ENCODE measurements around the gene MGAT5.

The MGAT5 gene

DNA sequence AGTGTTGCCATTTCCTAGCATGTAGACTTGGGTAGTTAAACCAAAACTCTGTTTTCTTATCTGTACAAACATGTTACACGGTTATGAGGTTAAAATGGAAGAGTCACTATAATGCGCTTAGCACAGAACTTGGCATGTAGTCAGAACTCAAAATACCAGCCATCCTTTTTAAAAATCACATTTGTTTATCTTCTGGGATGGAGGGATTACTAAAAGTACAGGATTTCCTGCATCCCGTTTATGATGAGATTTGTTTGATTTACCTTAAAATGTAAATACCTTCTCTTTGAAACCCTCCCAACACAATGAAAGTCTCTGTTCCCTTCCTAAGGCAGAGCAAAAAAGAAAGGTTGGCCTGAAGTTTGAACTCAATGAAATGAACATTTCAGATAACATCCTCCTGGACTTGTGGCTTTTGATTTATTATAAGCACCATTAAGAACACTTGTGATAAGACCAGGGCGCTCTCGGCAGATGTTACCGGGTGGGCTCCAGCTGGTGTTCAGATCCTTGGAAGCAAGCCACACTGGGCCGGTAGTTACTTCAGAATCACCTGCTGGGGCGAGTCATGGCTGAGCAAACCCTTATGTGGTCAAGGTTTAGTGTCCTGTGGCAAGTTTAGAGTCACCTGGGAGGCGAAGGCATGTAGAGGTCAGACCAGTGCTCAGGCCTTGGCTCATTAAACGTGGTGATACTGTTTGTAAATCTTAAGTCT is 105.7 kb downstream of the MGAT5 start:
- no peak for TF ChIP-seq POLR2A (IDR thresholded peaks at IDR 0.05; ENCODE audit: extremely low read depth, insufficient read length)
- no peak for TF ChIP-seq MYC (IDR thresholded peaks at IDR 0.05; ENCODE audit: low read depth, low read length)
- no peak for TF ChIP-seq CTCF (IDR thresholded peaks at IDR 0.05; ENCODE audit: low read depth, low read length)
- TF ChIP-seq, protein P1, sequence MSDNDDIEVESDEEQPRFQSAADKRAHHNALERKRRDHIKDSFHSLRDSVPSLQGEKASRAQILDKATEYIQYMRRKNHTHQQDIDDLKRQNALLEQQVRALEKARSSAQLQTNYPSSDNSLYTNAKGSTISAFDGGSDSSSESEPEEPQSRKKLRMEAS (IDR thresholded peaks at IDR 0.05; ENCODE audit: low read depth, low read length): no peak
- no peak overlapping the region for H3K4me3 ChIP-seq (ENCODE audit: low read depth, low read length)
- no peak for DNase-seq (ENCODE audit: low read depth)

DNA sequence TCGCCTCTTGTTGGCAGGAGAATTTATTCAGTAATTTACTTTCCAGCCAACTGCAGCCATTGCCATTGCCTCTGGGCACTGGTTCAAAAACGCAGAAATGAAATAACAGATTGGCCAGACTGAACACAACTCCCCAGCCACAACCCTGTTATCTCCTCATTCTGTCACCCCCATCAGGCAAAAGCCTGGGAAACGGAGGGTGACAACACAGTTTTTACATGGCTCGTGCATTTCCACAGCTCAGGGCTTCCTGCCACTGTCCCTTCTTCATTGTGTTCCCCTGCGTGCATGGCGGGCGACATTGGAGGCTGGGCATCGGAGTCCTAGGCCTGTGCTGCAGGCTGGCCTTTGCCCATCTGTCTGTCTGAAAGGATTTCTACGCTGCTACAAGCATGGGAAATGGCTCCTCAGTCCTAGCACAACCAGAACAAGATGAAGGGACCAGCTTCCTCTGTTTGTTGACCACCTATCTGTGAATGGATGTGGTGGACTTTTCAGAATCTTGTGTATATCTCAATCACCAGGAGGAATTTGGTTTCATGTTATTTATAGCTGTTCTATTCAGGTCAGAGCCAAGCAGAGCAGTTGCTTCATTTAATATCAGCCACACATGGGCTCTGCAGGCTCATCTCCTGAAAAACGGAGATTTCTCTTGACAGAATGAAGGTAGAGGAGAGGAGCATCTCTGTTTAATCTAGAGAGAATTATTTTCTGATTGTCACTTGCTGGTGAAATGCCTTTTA is 107.0 kb downstream of the MGAT5 start:
- H3K4me3 ChIP-seq (ENCODE audit: low read depth, low read length): no peak overlapping the region
- TF ChIP-seq CTCF (IDR thresholded peaks at IDR 0.05; ENCODE audit: low read depth, low read length) (no peak), MYC (IDR thresholded peaks at IDR 0.05; ENCODE audit: low read depth, low read length) (no peak), POLR2A (IDR thresholded peaks at IDR 0.05; ENCODE audit: extremely low read depth, insufficient read length) (no peak)
- TF ChIP-seq, protein P1 (IDR thresholded peaks at IDR 0.05; ENCODE audit: low read depth, low read length): no peak
- no peak for DNase-seq (ENCODE audit: low read depth)

DNA sequence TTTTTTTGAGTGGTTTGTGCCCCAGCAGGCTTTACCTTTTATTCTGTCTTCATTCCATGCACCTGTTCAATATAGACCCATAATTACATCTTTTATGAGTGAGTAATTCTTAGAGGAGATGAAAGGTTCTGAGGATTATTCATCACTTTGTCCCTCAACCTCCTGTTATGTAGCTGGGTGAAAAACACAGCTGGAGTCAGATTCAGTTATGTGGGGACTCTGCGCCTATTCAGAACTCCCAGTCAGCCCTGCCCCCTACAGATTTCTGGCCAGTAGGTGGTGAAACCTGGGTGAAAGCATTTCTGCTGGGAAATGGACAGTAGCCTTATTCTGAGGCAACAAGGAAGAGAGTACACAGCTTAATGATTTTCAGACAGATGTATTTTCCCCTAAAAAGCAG is 107.8 kb downstream of the MGAT5 start:
- TF ChIP-seq, protein P1 (IDR thresholded peaks at IDR 0.05; ENCODE audit: low read depth, low read length): no peak
- TF ChIP-seq MYC (IDR thresholded peaks at IDR 0.05; ENCODE audit: low read depth, low read length) (no peak), POLR2A (IDR thresholded peaks at IDR 0.05; ENCODE audit: extremely low read depth, insufficient read length) (no peak), CTCF (IDR thresholded peaks at IDR 0.05; ENCODE audit: low read depth, low read length) (no peak)
- no peak for DNase-seq (ENCODE audit: low read depth)
- no peak overlapping the region for H3K4me3 ChIP-seq (ENCODE audit: low read depth, low read length)

DNA sequence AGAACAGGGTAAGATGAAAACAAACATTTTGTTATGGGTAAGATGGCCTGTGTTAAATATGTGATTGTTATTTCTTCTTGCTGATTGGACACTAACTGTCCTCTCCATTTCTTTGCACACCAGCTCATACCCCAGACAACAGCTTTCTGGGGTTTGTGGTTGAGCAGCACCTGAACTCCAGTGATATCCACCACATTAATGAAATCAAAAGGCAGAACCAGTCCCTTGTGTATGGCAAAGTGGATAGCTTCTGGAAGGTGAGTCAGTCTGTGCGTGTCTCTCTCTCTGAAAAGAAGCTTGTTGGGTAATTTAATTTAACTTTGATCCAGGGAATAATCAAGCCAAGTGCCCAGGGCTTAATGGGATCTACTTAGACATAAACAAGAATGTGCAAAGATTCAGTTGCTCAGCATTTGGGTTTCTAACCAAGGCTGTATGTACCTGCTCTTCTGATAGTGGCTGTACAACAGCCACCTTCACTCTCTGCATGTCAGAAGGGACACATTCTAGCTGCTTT is 108.3 kb downstream of the MGAT5 start:
- TF ChIP-seq CTCF (IDR thresholded peaks at IDR 0.05; ENCODE audit: low read depth, low read length) (no peak), MYC (IDR thresholded peaks at IDR 0.05; ENCODE audit: low read depth, low read length) (no peak), POLR2A (IDR thresholded peaks at IDR 0.05; ENCODE audit: extremely low read depth, insufficient read length) (no peak)
- TF ChIP-seq, protein P1 (IDR thresholded peaks at IDR 0.05; ENCODE audit: low read depth, low read length): no peak
- no peak for DNase-seq (ENCODE audit: low read depth)

GRCh38 chr2:134362740-134363139 is 108.9 kb downstream of the MGAT5 start:
- H3K4me3 ChIP-seq (ENCODE audit: low read depth, low read length): no peak overlapping the region
- TF ChIP-seq MYC (IDR thresholded peaks at IDR 0.05; ENCODE audit: low read depth, low read length): no peak
- DNase-seq (ENCODE audit: low read depth): no peak

More for the DNA sequence above, 108.3 kb downstream of the MGAT5 start:
- no peak overlapping the region for H3K4me3 ChIP-seq (ENCODE audit: low read depth, low read length)

- peak; percentile 38 for DNase-seq (ENCODE audit: low read depth)
- TF ChIP-seq CTCF (IDR thresholded peaks at IDR 0.05; ENCODE audit: low read depth, low read length) (peak; percentile 30), POLR2A (IDR thresholded peaks at IDR 0.05; ENCODE audit: extremely low read depth, insufficient read length) (no peak)
- H3K4me3 ChIP-seq (ENCODE audit: low read depth, low read length): no peak overlapping the region
These were observed 111.5 kb downstream of the MGAT5 start for GRCh38 chr2:134365356-134365755.

All from NB4 (cell line).